ELF-1 (cell line): ENCODE data around the gene ARL6IP1.

Experiments used
- DNase-seq: peaks from one replicate; pipeline ENCODE4 v3.0.0-alpha.2; 2016; ENCODE audit warnings: low read depth, low spot score

The ARL6IP1 gene

GRCh38 chr16:18801145-18801972 is at the start of gene ARL6IP1:
ARL6IP1 (minus strand) TSS chr16:18801549; CDS start chr16:18801466, 83 bp downstream.
- peak; percentile 100 for DNase-seq

DNA sequence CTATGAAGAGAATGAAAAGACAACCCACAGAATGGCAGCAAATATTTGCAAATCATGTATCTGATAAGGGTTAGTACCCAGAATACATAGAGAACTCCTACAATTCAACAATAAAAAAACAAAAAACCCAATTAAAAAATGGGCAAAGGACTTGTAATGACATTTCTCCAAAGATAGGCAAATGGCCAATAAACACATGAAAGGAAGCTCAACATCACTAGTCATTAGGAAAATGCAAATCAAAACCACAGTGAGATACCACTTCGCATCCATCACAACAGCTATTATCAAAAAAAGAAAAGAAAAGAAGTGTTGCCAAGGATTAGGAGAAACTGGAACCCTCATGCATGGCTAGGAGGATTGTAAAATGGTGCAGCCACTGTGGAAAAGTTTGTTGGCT is 45.1 kb upstream of the ARL6IP1 start:
- DNase-seq, result no peak

- no peak for DNase-seq
Observed at GRCh38 chr16:18842565-18842964, 41.2 kb upstream of the ARL6IP1 start.

DNA sequence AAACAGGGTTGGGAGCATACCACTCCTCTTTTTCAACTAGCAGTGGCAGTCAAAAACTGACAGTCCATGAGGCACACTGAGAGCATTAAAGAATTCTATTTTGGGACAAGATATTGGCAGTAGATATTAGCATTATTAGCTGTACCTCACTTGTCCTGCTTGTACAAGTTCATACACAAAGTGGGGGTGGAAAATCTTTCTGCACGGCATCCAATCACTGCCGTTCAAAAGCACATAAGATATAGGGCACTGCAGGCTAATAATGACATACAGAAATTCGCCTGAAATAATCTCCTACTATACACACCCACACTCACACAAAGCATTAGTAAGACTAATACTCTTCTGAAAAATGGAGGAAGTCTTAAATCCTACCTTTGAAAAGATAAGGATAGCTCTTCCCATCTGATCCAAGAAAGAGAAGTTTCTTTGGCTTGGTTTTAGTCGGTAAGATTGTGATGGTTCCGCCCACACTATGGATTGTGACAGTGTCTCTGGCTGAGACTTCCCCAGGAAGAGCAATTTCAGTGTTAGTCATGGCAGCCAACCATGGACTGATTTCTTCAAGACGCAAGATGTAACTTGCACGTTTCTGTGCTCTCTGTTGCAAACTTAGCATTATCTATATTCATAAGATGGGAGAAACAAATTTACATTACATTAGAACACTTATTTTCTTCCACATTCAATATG is 40.6 kb upstream of the ARL6IP1 start:
- DNase-seq, result no peak

- peak; percentile 26 for DNase-seq
Observed at GRCh38 chr16:18839555-18839954, 38.2 kb upstream of the ARL6IP1 start.

GRCh38 chr16:18836702-18837101 is 35.4 kb upstream of the ARL6IP1 start:
- DNase-seq, result no peak

GRCh38 chr16:18834864-18835263 is 33.5 kb upstream of the ARL6IP1 start:
- no peak for DNase-seq

- no peak for DNase-seq
Observed at GRCh38 chr16:18833707-18834505, 32.6 kb upstream of the ARL6IP1 start.

- no peak for DNase-seq
Observed at GRCh38 chr16:18832613-18833012, 31.3 kb upstream of the ARL6IP1 start.

- no peak for DNase-seq
Observed at GRCh38 chr16:18832006-18832405, 30.7 kb upstream of the ARL6IP1 start.

- no peak for DNase-seq
Observed at GRCh38 chr16:18829251-18829650, 27.9 kb upstream of the ARL6IP1 start.

DNA sequence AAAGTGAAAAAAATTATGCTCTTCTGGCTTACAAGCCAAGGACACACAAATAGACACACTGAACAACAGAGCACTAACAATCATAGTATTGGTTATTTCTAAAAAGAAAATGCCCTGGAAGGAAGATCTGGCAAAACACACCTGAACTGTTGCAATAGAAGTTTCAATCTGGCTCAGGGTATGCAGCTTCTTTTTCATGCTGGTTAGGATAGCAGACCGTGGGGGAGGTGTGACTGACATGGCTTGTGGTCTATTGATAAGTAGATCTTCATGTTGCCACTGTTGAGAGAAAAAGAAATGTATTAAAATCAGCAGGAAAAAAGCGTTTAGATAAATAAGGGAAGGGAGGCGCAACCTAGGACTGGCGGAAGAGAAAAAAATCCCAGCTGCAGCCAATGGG is 26.5 kb upstream of the ARL6IP1 start:
- no peak for DNase-seq

DNA sequence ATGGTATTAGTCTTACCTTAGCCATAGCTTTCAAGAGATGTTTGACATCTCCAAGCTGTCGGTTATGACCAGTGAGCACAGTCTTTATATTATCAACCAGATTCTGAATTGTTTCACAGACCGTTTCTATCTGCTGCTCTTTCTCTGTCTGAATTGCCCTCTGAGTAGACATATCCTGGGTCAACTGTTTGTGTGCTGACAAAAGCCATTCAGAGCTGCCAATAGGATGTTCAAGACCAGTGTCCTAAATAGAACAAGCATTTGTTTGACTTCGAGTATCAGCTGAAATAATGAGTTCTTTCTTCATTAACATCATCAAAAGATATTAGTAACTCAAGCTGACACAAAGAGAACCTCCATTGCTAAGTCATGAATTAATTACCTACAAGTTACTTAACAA is 14.9 kb upstream of the ARL6IP1 start:
- DNase-seq, result no peak

GRCh38 chr16:18811925-18812324 is 10.6 kb upstream of the ARL6IP1 start:
- no peak for DNase-seq

- DNase-seq, result no peak
Observed at GRCh38 chr16:18809165-18809564, 7.8 kb upstream of the ARL6IP1 start.

DNA sequence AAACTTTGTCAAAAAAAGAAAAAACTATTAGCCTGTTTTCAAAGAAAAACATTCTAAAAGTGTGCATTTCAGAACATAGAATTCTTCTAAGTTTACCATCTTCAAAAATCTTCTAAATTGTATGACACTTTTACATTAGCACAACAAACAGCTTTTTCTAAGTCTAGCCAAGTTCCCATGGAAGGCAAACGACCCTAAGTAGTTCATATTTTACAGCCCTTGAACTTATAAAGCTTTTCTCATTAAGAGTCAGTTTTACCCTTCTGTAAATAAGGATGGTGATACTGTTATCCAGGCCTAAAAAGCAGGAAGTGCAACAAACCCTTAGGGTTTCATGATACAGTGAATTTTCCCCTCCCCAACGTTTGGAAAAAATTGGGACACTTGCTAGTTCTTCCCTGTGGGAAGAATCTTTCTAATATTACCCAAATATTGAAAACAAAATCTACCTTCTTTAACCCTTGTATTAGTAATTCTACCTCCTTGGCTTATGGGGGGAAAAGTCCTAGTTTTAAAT is 4.0 kb upstream of the ARL6IP1 start:
- DNase-seq, result no peak

- DNase-seq, result no peak
Observed at GRCh38 chr16:18804540-18804939, 3.2 kb upstream of the ARL6IP1 start.

DNA sequence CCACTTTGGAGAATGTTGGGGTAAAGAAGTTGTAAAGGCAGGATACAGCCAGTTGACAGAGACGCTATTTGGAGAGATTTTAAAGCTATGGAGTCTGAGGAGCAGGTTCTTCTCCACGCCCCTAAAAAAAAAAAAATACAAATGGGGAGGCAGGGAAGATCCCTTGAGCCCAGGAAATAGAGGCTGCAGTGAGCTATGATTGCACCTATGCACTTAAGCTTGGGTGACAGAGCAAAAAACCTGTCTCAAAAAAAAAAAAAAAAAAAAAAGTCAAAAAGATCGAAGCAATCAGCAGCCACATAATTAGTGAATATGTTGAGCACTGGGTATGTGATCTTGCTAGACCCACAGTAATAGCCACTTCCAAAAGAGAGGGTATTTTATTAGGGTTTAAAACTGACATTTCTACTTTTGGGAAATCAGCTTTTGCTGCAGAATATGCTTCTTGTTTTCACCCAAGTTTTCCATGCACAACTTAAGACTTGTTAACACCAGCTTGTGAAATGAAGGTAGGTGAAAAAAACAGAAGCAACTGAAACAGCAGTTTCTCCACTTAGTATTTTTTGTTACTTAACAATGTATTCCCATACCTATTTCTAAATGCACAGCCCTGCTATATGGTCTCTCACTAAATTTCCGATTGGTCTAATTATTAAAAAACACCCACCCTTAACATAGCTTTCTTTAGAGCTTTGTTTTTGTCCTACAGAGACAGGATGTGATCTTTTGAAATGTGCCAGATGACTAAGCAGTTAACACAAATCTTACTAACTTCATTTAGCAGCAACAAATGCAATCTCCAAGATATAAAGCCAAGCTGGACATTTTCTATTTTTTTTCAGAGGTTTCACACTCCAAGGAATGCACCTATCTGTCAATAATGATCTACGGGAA is 2.5 kb upstream of the ARL6IP1 start:
- DNase-seq, result no peak

DNA sequence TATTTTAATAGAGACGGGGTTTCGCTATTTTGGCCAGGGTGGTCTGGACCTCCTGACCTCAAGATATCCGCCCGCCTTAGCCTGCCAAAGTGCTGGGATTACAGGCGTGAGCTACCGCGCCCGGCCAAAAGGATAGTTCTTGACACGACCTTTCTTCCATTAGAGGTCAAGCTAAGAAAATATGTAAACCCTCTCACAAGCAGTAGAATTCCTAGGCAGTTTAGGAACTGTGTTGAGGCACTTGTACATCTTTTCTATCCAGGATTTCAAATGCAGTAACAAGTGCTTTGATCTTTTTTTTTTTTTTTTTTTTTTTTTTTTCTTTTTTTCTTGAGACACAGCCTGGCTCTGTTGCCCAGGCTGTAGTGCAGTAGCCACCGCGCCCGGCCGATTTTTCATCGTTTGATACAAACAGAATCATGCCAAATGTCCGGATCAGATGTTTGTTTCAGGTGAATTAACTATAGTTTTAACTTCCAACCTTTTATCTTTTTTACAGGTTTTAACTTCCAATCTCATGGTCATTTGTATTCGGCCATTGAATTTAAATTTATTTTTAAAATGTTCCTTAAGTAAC is 1.5 kb upstream of the ARL6IP1 start:
- no peak for DNase-seq

- peak; percentile 58 for DNase-seq
Observed at GRCh38 chr16:18800775-18801144, 589 bp downstream of the ARL6IP1 start.

DNA sequence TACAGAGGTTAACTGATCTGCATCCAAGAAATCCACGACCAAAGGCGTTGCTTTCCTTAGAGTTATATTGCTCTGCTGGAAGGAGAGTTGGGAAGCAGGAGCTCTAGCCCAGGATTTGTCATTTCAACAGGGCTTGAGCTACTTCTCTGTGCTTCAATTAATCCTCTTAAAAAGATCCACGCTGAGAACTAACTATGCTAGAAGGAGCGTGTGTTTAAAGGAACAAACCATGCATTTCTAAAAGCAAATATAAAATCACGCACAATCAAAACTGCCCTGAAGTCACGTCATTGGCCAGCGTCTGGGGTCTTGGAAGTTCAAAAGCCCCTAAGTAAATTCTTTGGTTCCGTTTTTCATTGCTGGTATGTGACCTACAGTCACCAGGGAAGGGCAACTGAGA is 1.1 kb downstream of the ARL6IP1 start:
- no peak for DNase-seq
